T-helper 17 cell (primary cell): Measurements from ENCODE around the gene TMEM212. TPM values are rescaled to one million over a fixed set of nuclear protein-coding genes. Genes with fewer than 3 reads are reported as not detected.
"Not testable (repeated sequence)": the region's sequence is repeated elsewhere in the genome, so short reads cannot be mapped to it uniquely, and the experiment has no call there.

ENCODE experiments used
- ATAC-seq: fragments of 150-1000 bp; cut with Tn5 transposase; 2 replicates; pipeline ENCODE4 v1.10.0; 2021; ENCODE audit warnings: mild to moderate bottlenecking, moderate library complexity
- DNase-seq, 3 donors: peaks; one replicate each; pipeline versions ENCODE4 v3.0.0 to v3.0.0-alpha.2; 2020 to 2021
- H3K9me3 ChIP-seq: one replicate; pipeline ENCODE4 v1.7.0; 2013; ENCODE audit warnings: low read length, mild to moderate bottlenecking; ENCODE audit not compliant: control insufficient read depth, poor library complexity, severe bottlenecking
- H3K27ac Mint-ChIP-seq: one replicate; pipeline ENCODE4 v1.8.0; 2022; ENCODE audit warnings: mild to moderate bottlenecking, moderate library complexity, mixed read lengths
- H3K27me3 Mint-ChIP-seq: one replicate; pipeline ENCODE4 v1.8.0; 2022; ENCODE audit warnings: mixed read lengths
- H3K36me3 Mint-ChIP-seq: one replicate; pipeline ENCODE4 v1.8.0; 2022; ENCODE audit warnings: low read depth, mixed read lengths
- H3K4me1 Mint-ChIP-seq: one replicate; pipeline ENCODE4 v1.8.0; 2022; ENCODE audit warnings: mild to moderate bottlenecking, mixed read lengths
- H3K4me3 Mint-ChIP-seq: one replicate; pipeline ENCODE4 v1.8.0; 2022; ENCODE audit warnings: mild to moderate bottlenecking, moderate library complexity, mixed read lengths
- total RNA-seq, 4 donors: library from RNA in 2 of 4; stranded (reverse) in 2 of 4; gene quantifications; one replicate each; pipeline ENCODE4 v1.2.3 and lab custom pipeline; 2022 to 2026

The TMEM212 gene
- total RNA-seq, 2 donors from 2014 or later: not detected

- H3K27me3 Mint-ChIP-seq: peaks cover 4% of the 10 kb centered on the region
- H3K27ac Mint-ChIP-seq: no peak overlapping the region
- no peaks in the 10 kb centered on the region for H3K36me3 Mint-ChIP-seq
- no peak for ATAC-seq
- H3K4me1 Mint-ChIP-seq: peaks cover 25% of the 10 kb centered on the region
- DNase-seq: no peak
- no peaks in the 10 kb centered on the region for H3K9me3 ChIP-seq
- no peak overlapping the region for H3K4me3 Mint-ChIP-seq
These were observed 35.3 kb upstream of the TMEM212 start for GRCh38 chr3:171807806-171808205.

GRCh38 chr3:171809611-171809860 lies 33.6 kb upstream of the TMEM212 start:
- ATAC-seq: peak; percentile 27
- Mint-ChIP-seq H3K36me3 (no peaks in the 10 kb centered on the region), H3K4me1 (peaks cover 28% of the 10 kb centered on the region), H3K27ac (peak overlapping the region; percentile 90), H3K27me3 (peaks cover 10% of the 10 kb centered on the region), H3K4me3 (peak overlapping the region; percentile 93)
- DNase-seq: no peak
- no peaks in the 10 kb centered on the region for H3K9me3 ChIP-seq

GRCh38 chr3:171809861-171810628 lies 33.1 kb upstream of the TMEM212 start, which contains the start of gene PLD1:
Gene PLD1, minus strand, starts transcription at chr3:171810483. Its CDS starts 72,432 bp downstream, at chr3:171738051.
- Mint-ChIP-seq H3K36me3 (no peaks in the 10 kb centered on the region), H3K27ac (peak within 1 kb of the TSS; percentile 90), H3K27me3 (peaks cover 10% of the 10 kb centered on the region), H3K4me1 (peaks cover 28% of the 10 kb centered on the region), H3K4me3 (peak within 1 kb of the TSS; percentile 93)
- DNase-seq: peak; percentile 38 to 55 (median 44)
- peak; percentile 85 for ATAC-seq
- H3K9me3 ChIP-seq: no peaks in the 10 kb centered on the region

GRCh38 chr3:171810629-171811294 lies 32.4 kb upstream of the TMEM212 start:
- ATAC-seq: no peak
- H3K27ac Mint-ChIP-seq: peak overlapping the region; percentile 32
- DNase-seq: no peak
- H3K4me1 Mint-ChIP-seq: peaks cover 28% of the 10 kb centered on the region
- H3K27me3 Mint-ChIP-seq: peaks cover 10% of the 10 kb centered on the region
- peak overlapping the region; percentile 80 for H3K4me3 Mint-ChIP-seq
- no peaks in the 10 kb centered on the region for H3K9me3 ChIP-seq
- H3K36me3 Mint-ChIP-seq: no peaks in the 10 kb centered on the region

GRCh38 chr3:171811295-171811912 lies 31.7 kb upstream of the TMEM212 start:
- Mint-ChIP-seq H3K27me3 (peaks cover 10% of the 10 kb centered on the region), H3K4me1 (peaks cover 28% of the 10 kb centered on the region), H3K4me3 (peak overlapping the region; percentile 80), H3K27ac (peak overlapping the region; percentile 32), H3K36me3 (no peaks in the 10 kb centered on the region)
- DNase-seq (no peak), ATAC-seq (no peak)
- H3K9me3 ChIP-seq: no peaks in the 10 kb centered on the region

GRCh38 chr3:171811913-171812335 lies 31.2 kb upstream of the TMEM212 start:
- no peaks in the 10 kb centered on the region for H3K9me3 ChIP-seq
- no peak for ATAC-seq
- peaks cover 10% of the 10 kb centered on the region for H3K27me3 Mint-ChIP-seq
- DNase-seq: no peak
- no peaks in the 10 kb centered on the region for H3K36me3 Mint-ChIP-seq
- H3K27ac Mint-ChIP-seq: no peak overlapping the region
- H3K4me1 Mint-ChIP-seq: peaks cover 27% of the 10 kb centered on the region
- no peak overlapping the region for H3K4me3 Mint-ChIP-seq

GRCh38 chr3:171812811-171813210 lies 30.3 kb upstream of the TMEM212 start:
- ATAC-seq (no peak), DNase-seq (no peak)
- Mint-ChIP-seq H3K4me1 (peaks cover 20% of the 10 kb centered on the region), H3K36me3 (no peaks in the 10 kb centered on the region), H3K27ac (no peak overlapping the region), H3K27me3 (peaks cover 10% of the 10 kb centered on the region), H3K4me3 (no peak overlapping the region)
- no peaks in the 10 kb centered on the region for H3K9me3 ChIP-seq

DNA sequence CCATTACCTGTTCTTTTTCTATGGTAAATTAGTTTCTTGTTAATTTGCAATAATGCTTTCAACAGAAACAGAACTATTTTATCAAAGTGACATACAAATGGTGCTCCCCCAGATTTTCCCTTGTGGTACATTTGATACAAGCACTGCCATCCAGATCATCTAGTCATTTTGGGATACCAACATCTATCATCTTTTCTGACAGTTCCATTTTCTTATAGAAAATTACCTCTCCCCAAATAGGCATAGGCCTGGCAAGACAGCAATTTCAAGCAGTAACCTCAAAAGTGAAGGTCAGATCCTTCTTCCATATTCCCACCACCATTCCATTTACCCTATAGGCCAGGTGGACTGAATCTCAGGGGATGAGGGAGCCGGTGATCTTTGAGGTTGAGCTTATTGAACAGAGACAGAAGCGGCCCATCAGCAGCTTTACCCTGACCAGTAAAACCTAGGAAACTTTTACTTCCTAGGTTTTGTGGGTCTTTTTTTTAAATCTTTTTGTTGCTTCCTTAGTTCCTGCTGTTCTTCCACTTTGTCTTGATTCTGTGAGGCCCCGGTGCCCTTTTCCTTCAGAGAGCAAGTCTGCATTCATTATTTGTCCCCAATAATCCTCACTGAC lies 29.8 kb upstream of the TMEM212 start:
- Mint-ChIP-seq H3K27ac (peak overlapping the region; percentile 71), H3K4me1 (peaks cover 19% of the 10 kb centered on the region), H3K4me3 (peak overlapping the region; percentile 47), H3K36me3 (no peaks in the 10 kb centered on the region), H3K27me3 (peaks cover 10% of the 10 kb centered on the region)
- DNase-seq (no peak), ATAC-seq (no peak)
- H3K9me3 ChIP-seq: no peaks in the 10 kb centered on the region

DNA sequence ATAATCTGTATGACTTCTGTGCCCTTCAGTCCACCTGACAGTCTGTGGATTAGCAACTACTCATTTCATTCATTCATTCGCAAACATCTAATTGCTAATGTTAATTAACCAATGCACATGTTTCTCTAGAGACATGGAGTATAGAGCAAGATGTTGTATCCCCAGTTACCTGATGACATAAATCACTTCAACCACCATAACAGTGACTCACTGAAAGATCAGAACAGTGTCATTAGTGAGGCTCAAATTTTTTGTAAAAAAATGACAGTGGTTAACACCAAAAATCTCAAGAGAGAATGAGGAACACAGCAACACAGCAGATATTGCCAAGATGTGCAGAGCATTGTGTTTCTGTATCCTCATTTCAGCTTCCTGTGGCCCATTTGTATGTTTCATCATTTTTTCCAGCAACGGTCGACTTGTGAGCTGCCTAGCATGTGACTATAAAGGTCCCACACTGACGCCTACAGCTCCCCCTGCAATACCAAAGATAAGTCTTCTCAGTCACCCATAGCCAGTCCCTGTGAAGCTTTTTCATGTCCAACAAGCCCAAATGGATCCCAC lies 29.2 kb upstream of the TMEM212 start:
- H3K27me3 Mint-ChIP-seq: peaks cover 10% of the 10 kb centered on the region
- peak overlapping the region; percentile 47 for H3K4me3 Mint-ChIP-seq
- no peaks in the 10 kb centered on the region for H3K9me3 ChIP-seq
- no peak for DNase-seq
- peak overlapping the region; percentile 71 for H3K27ac Mint-ChIP-seq
- H3K4me1 Mint-ChIP-seq: peaks cover 18% of the 10 kb centered on the region
- ATAC-seq: peak; percentile 16
- H3K36me3 Mint-ChIP-seq: no peaks in the 10 kb centered on the region

DNA sequence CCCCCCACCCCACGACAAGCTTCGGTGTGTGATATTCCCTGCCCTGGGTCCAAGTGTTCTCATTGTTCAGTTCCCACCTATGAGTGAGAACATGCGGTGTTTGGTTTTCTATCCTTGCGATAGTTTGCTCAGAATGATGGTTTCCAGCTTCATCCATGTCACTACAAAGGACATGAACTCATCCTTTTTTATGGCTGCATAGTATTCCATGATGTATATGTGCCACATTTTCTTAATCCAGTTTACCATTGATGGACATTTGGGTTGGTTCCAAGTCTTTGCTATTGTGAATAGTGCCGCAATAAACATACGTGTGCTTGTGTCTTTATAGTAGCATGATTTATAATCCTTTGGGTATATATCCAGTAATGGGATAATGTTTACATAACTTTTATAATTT lies 28.5 kb upstream of the TMEM212 start:
- DNase-seq, H3K9me3 ChIP-seq, H3K36me3 Mint-ChIP-seq, H3K27ac Mint-ChIP-seq, ATAC-seq, H3K4me3 Mint-ChIP-seq: not testable (repeated sequence)
- Mint-ChIP-seq H3K4me1 (peaks cover 11% of the 10 kb centered on the region), H3K27me3 (peaks cover 10% of the 10 kb centered on the region)

- no peaks in the 10 kb centered on the region for H3K9me3 ChIP-seq
- peaks cover 10% of the 10 kb centered on the region for H3K4me1 Mint-ChIP-seq
- DNase-seq (no peak), ATAC-seq (no peak)
- no peak overlapping the region for H3K27ac Mint-ChIP-seq
- no peaks in the 10 kb centered on the region for H3K36me3 Mint-ChIP-seq
- H3K27me3 Mint-ChIP-seq: peaks cover 6% of the 10 kb centered on the region
- no peak overlapping the region for H3K4me3 Mint-ChIP-seq
These were observed 27.1 kb upstream of the TMEM212 start for GRCh38 chr3:171815973-171816595.

GRCh38 chr3:171817074-171817800 lies 25.9 kb upstream of the TMEM212 start:
- Mint-ChIP-seq H3K4me3 (no peak overlapping the region), H3K27ac (no peak overlapping the region), H3K36me3 (no peaks in the 10 kb centered on the region), H3K27me3 (peaks cover 6% of the 10 kb centered on the region), H3K4me1 (peaks cover 18% of the 10 kb centered on the region)
- no peaks in the 10 kb centered on the region for H3K9me3 ChIP-seq
- DNase-seq: no peak
- no peak for ATAC-seq
